K562 (cell line): Measurements from ENCODE around the gene CENPO. TPM values are rescaled to one million over a fixed set of nuclear protein-coding genes. Genes with fewer than 3 reads are reported as not detected.

ENCODE experiments used
- ESRRA ChIP-seq: fragments of 450-650 bp; IDR thresholded peaks from 2 replicates; pipeline ENCODE4 v1.6.1; 2014; ENCODE audit warnings: low read depth, mild to moderate bottlenecking, moderate library complexity, borderline replicate concordance
- GATAD2B ChIP-seq: fragments of 450-650 bp; IDR thresholded peaks from 2 replicates; pipeline ENCODE4 v1.6.1; 2017; ENCODE audit warnings: mild to moderate bottlenecking, borderline replicate concordance
- HEY1 ChIP-seq: fragments of 250-450 bp; sonication (Bioruptor Pico); IDR thresholded peaks from 2 replicates; pipeline ENCODE4 v1.5.0; 2020; ENCODE audit warnings: mild to moderate bottlenecking, moderate library complexity, borderline replicate concordance
- ILK ChIP-seq: fragments of 450-650 bp; IDR thresholded peaks from 2 replicates; pipeline ENCODE4 v1.6.1; 2016; ENCODE audit warnings: missing genetic modification characterization, low read depth, mild to moderate bottlenecking, missing compliant biosample characterization, moderate library complexity, borderline replicate concordance
- MIER1 ChIP-seq: fragments of 450-650 bp; IDR thresholded peaks from 2 replicates; pipeline ENCODE4 v1.6.1; 2016; ENCODE audit warnings: antibody characterized with exemption, mild to moderate bottlenecking, low read depth
- NCOA6 ChIP-seq: fragments of 450-650 bp; IDR thresholded peaks from 2 replicates; pipeline ENCODE4 v1.6.1; 2017; ENCODE audit warnings: mild to moderate bottlenecking
- PRPF4 ChIP-seq: fragments of 200-400 bp; formaldehyde crosslinking; IDR thresholded peaks from one replicate; pipeline ENCODE4 v1.6.1; 2017; ENCODE audit warnings: low read length, low read depth, mild to moderate bottlenecking; ENCODE audit not compliant: insufficient read depth, poor library complexity, severe bottlenecking
- SRSF9 ChIP-seq: fragments of 200-400 bp; formaldehyde crosslinking; IDR thresholded peaks from 2 replicates; pipeline ENCODE4 v1.6.1; 2017; ENCODE audit warnings: low read depth, low read length, borderline replicate concordance
- STAT5A ChIP-seq: IDR thresholded peaks from 2 replicates; pipeline ENCODE4 v1.6.1; 2012; ENCODE audit warnings: low read length, inconsistent platforms, borderline replicate concordance
- TFAM ChIP-seq: fragments of 250-450 bp; sonication (Bioruptor Pico); conservative IDR thresholded peaks from 2 replicates; pipeline ENCODE4 v1.5.0; 2021; ENCODE audit warnings: mild to moderate bottlenecking, moderate library complexity
- U2AF1 ChIP-seq: fragments of 200-400 bp; formaldehyde crosslinking; optimal IDR thresholded peaks from 2 replicates; pipeline ENCODE3; 2017; ENCODE audit warnings: mild to moderate bottlenecking, low read depth, low read length, moderate library complexity
- ZC3H4 ChIP-seq: sonication (generic); formaldehyde crosslinking; IDR thresholded peaks from 2 replicates; pipeline ENCODE4 v1.9.0; 2021; ENCODE audit warnings: missing genetic modification reagents, borderline replicate concordance
- ZNF699 ChIP-seq: fragments of 250-450 bp; sonication (Bioruptor Pico); IDR thresholded peaks from 2 replicates; pipeline ENCODE4 v1.8.0; 2021; ENCODE audit warnings: mild to moderate bottlenecking, moderate library complexity; ENCODE audit not compliant: insufficient replicate concordance
- polyA plus RNA-seq, 8 experiments: library from polyadenylated mRNA; depleted of rRNA in 4 of 8; stranded (reverse) in 5 of 8; unstranded in 3 of 8; fragments of >200 nt; fragmentation: Nextera tagmentation in 2 of 8; fragmentation: Illumina TruSeq in 1 of 8; extraction: Ambion mirVana in 2 of 8; extraction: Trizol in 1 of 8; gene quantifications; 2 replicates each; pipeline versions ENCODE4 v1.2.1 to v1.2.3, GENCODE V29; 2011 to 2014; ENCODE audit warnings: inconsistent platforms in 1 of 8, missing spikeins in 1 of 8
- total RNA-seq, 7 experiments: library from RNA; depleted of rRNA in 6 of 7; stranded (reverse); fragments of >200 nt in 6 of 7; fragmentation: Illumina TruSeq in 2 of 7; extraction: Trizol in 2 of 7; gene quantifications; 2 replicates each; pipeline versions ENCODE4 v1.2.1 to v1.2.3, GENCODE V29; 2011 to 2021; ENCODE audit warnings: low replicate concordance in 1 of 7
- TF ChIP-seq, protein P1 (sequence below), 2 experiments: fragments of 450-650 bp; IDR thresholded peaks; 2 replicates each; pipeline ENCODE4 v1.6.1; 2018; ENCODE audit warnings: mild to moderate bottlenecking in 2 of 2, low read depth in 1 of 2; ENCODE audit not compliant: partially characterized antibody in 2 of 2
- TF ChIP-seq, protein P2 (sequence below): sonication (generic); formaldehyde crosslinking; IDR thresholded peaks from 2 replicates; pipeline ENCODE4 v1.8.1; 2023; ENCODE audit warnings: mild to moderate bottlenecking, missing genetic modification reagents
- TF ChIP-seq, protein P3 (sequence below): IDR thresholded peaks from 2 replicates; pipeline ENCODE4 v1.6.1; 2012; ENCODE audit warnings: low read depth, low read length, improper control_type of control experiment, borderline replicate concordance
- TF ChIP-seq, protein P4 (sequence below): IDR thresholded peaks from 2 replicates; pipeline ENCODE4 v1.6.1; 2016; ENCODE audit warnings: missing genetic modification characterization, missing compliant biosample characterization

CENPO gene
- total and polyA plus RNA-seq, 9 of the 15 experiments (the other 6 are each of a cell fraction or from before 2014, with no cell fraction given), result 30.6 to 59.4 (median 38.9) TPM

DNA sequence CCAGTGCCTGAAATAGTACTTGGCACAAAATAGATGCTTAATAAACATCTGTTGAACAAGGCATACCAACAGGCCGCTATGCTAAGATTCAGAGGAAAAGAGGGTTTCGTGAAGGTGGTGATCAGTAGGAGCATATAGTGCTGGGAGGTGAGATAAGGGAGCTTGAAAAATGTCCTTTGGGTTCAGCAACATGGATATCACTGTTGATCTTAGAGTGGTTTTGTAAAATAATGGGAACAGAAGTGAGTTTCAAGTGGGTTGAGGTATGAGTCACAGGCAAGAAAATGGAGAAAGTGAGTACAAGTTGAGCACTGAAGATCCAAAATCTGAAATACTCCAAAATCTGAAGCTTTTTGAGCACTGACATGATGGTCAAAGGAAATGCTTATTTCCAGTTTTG lies 4.4 kb downstream of the CENPO start (continued):
- no peak for TF ChIP-seq ZC3H4
- TF ChIP-seq ESRRA, result no peak
- TF ChIP-seq SRSF9, result no peak
- TF ChIP-seq TFAM, result no peak
- peak; percentile 79 for TF ChIP-seq MIER1
- TF ChIP-seq STAT5A, result peak; percentile 29; the same call in 1 of the 2 replicates
- TF ChIP-seq, protein P1, sequence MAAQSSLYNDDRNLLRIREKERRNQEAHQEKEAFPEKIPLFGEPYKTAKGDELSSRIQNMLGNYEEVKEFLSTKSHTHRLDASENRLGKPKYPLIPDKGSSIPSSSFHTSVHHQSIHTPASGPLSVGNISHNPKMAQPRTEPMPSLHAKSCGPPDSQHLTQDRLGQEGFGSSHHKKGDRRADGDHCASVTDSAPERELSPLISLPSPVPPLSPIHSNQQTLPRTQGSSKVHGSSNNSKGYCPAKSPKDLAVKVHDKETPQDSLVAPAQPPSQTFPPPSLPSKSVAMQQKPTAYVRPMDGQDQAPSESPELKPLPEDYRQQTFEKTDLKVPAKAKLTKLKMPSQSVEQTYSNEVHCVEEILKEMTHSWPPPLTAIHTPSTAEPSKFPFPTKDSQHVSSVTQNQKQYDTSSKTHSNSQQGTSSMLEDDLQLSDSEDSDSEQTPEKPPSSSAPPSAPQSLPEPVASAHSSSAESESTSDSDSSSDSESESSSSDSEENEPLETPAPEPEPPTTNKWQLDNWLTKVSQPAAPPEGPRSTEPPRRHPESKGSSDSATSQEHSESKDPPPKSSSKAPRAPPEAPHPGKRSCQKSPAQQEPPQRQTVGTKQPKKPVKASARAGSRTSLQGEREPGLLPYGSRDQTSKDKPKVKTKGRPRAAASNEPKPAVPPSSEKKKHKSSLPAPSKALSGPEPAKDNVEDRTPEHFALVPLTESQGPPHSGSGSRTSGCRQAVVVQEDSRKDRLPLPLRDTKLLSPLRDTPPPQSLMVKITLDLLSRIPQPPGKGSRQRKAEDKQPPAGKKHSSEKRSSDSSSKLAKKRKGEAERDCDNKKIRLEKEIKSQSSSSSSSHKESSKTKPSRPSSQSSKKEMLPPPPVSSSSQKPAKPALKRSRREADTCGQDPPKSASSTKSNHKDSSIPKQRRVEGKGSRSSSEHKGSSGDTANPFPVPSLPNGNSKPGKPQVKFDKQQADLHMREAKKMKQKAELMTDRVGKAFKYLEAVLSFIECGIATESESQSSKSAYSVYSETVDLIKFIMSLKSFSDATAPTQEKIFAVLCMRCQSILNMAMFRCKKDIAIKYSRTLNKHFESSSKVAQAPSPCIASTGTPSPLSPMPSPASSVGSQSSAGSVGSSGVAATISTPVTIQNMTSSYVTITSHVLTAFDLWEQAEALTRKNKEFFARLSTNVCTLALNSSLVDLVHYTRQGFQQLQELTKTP (IDR thresholded peaks at IDR 0.05; ENCODE audit: low read depth in 1 of 2, partially characterized antibody in 2 of 2), result peak in 1 of 2 experiments; percentile 38
- no peak for TF ChIP-seq GATAD2B
- TF ChIP-seq, protein P2, sequence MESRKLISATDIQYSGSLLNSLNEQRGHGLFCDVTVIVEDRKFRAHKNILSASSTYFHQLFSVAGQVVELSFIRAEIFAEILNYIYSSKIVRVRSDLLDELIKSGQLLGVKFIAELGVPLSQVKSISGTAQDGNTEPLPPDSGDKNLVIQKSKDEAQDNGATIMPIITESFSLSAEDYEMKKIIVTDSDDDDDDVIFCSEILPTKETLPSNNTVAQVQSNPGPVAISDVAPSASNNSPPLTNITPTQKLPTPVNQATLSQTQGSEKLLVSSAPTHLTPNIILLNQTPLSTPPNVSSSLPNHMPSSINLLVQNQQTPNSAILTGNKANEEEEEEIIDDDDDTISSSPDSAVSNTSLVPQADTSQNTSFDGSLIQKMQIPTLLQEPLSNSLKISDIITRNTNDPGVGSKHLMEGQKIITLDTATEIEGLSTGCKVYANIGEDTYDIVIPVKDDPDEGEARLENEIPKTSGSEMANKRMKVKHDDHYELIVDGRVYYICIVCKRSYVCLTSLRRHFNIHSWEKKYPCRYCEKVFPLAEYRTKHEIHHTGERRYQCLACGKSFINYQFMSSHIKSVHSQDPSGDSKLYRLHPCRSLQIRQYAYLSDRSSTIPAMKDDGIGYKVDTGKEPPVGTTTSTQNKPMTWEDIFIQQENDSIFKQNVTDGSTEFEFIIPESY, result no peak
- TF ChIP-seq U2AF1, result no peak
- TF ChIP-seq, protein P3, sequence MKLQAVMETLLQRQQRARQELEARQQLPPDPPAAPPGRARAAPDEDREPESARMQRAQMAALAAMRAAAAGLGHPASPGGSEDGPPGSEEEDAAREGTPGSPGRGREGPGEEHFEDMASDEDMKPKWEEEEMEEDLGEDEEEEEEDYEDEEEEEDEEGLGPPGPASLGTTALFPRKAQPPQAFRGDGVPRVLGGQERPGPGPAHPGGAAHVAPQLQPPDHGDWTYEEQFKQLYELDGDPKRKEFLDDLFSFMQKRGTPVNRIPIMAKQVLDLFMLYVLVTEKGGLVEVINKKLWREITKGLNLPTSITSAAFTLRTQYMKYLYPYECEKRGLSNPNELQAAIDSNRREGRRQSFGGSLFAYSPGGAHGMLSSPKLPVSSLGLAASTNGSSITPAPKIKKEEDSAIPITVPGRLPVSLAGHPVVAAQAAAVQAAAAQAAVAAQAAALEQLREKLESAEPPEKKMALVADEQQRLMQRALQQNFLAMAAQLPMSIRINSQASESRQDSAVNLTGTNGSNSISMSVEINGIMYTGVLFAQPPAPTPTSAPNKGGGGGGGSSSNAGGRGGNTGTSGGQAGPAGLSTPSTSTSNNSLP, result no peak
- TF ChIP-seq ZNF699 (CRISPR knock-in tag), result no peak
- TF ChIP-seq ILK (tag), result no peak
- no peak for TF ChIP-seq HEY1
- TF ChIP-seq PRPF4, result no peak
- TF ChIP-seq, protein P4, sequence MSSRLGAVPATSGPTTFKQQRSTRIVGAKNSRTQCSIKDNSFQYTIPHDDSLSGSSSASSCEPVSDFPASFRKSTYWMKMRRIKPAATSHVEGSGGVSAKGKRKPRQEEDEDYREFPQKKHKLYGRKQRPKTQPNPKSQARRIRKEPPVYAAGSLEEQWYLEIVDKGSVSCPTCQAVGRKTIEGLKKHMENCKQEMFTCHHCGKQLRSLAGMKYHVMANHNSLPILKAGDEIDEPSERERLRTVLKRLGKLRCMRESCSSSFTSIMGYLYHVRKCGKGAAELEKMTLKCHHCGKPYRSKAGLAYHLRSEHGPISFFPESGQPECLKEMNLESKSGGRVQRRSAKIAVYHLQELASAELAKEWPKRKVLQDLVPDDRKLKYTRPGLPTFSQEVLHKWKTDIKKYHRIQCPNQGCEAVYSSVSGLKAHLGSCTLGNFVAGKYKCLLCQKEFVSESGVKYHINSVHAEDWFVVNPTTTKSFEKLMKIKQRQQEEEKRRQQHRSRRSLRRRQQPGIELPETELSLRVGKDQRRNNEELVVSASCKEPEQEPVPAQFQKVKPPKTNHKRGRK (tag), result no peak
- no peak for TF ChIP-seq NCOA6
